ENCODE data around the gene SGMS2. TPM values are rescaled to one million over a fixed set of nuclear protein-coding genes. Genes with fewer than 3 reads are reported as not detected.

Gene SGMS2
- total RNA-seq, 4 donors from 2014 or later, result 46.5 to 224 (median 120) TPM

DNA sequence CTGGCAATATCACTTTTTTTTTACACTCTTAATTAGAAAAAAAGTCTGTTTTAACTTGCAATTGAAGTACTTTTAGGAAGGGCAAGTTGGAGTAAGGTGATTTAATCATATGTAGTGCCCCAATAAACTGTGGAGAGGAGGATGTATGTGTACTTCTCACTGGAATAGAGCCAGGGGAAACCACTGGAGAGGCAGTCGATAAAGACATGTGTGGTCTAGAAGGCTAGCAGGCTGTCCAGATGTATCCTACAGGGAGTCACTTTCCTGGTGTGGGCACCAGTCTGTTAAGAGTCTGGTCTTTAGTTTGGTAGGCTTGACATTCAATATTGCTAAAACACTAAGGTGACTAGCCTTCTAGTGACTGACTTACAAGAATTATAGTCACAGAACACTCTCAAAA, 9.6 kb upstream of the SGMS2 start:
- Histone ChIP-seq H3K4me3 (replicated peaks in 1 of 3) (no peak overlapping the region), H3K9me3 (no peaks in the 10 kb centered on the region), H3K27me3 (no peaks in the 10 kb centered on the region), H3K36me3 (no peaks in the 10 kb centered on the region), H3K4me1 (peaks cover 0 to 9% of the 10 kb centered on the region in 2 donors), H3K27ac (no peak overlapping the region)
- no peak for TF ChIP-seq POLR2A (IDR thresholded peaks at IDR 0.05)
- no peak for TF ChIP-seq CTCF (IDR thresholded peaks at IDR 0.05)
- no peak for DNase-seq
- intact Hi-C loops (cut with DNase I), result no loop called here
- WGBS, 2 donors, result 27 to 36% methylated on average over 1 of the region's 1 CpG

- Histone ChIP-seq H3K9me3 (no peaks in the 10 kb centered on the region), H3K36me3 (no peaks in the 10 kb centered on the region), H3K27ac (no peak overlapping the region), H3K4me1 (peaks cover 0 to 9% of the 10 kb centered on the region in 2 donors), H3K4me3 (replicated peaks in 1 of 3) (no peak overlapping the region), H3K27me3 (no peaks in the 10 kb centered on the region)
- 45 to 49% methylated on average over 3 of the region's 3 CpGs for WGBS, 2 donors
- DNase-seq, result peak; percentile 14 to 25
- TF ChIP-seq POLR2A (IDR thresholded peaks at IDR 0.05), result no peak
- no peak for TF ChIP-seq CTCF (IDR thresholded peaks at IDR 0.05)
- intact Hi-C loops (cut with DNase I), result no loop called here
These were observed 6.3 kb upstream of the SGMS2 start for GRCh38 chr4:107818301-107818910.

GRCh38 chr4:107823870-107824349, 822 bp upstream of the SGMS2 start:
- Histone ChIP-seq H3K36me3 (no peaks in the 10 kb centered on the region), H3K27me3 (no peaks in the 10 kb centered on the region), H3K4me3 (replicated peaks in 1 of 3) (peak overlapping the region; percentile 15 to 70 (median 45)), H3K27ac (peak overlapping the region; percentile 94 to 96 (median 96)), H3K9me3 (no peaks in the 10 kb centered on the region), H3K4me1 (peaks cover 12 to 24% of the 10 kb centered on the region in 2 donors)
- 27 to 33% methylated on average over 11 of the region's 11 CpGs for WGBS, 2 donors
- DNase-seq, result no peak
- TF ChIP-seq POLR2A (IDR thresholded peaks at IDR 0.05) (no peak), CTCF (IDR thresholded peaks at IDR 0.05) (no peak)
- intact Hi-C loops (cut with DNase I), result loop anchor here (10.0 kb wide), 1 partner anchor 71 kb away; no protein-coding TSS in a partner anchor

DNA sequence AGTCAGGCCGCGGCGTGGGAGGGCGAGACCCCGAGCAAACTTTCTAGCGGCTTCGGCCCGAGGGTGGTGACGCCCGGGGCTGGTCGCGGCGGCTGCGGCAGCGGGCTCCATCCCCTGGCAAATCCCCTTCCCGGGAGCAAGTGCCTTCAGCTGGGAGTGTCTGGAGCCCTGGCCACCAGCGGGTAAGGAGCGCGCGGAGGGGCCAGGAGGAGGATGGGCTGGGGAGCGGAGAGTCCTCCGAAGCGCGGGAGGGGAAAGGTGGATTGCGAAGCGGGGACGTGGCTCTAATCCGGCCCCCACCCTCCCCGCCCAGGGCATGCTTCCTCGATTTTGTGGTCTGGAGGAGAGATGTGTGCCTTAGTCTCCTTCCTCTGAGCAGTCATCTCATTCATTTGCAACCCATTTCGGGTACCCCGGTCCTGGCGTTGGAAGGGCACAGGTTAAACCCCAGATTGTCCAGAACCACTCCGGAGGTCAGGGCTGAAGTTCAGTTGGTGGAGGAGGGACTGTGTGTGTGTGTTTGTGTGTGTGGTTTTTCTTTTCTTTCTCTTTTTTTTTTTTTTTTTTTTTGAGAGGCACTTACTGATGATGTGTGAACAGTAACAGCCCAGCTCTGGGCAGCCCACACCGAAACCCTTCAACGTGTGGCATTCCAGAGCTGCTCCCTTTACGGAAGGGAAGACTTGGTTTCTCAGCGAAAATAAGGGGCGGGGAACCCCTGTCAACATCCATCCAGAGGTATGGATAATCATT, 516 bp downstream of the SGMS2 start:
- intact Hi-C loops (cut with DNase I), result loop anchor here (10.0 kb wide), 1 partner anchor 70 kb away; no protein-coding TSS in a partner anchor
- Histone ChIP-seq H3K36me3 (no peaks in the 10 kb centered on the region), H3K27me3 (no peaks in the 10 kb centered on the region), H3K4me1 (peaks cover 12 to 24% of the 10 kb centered on the region in 2 donors), H3K27ac (peak overlapping the region; percentile 94 to 96 (median 96)), H3K9me3 (no peaks in the 10 kb centered on the region), H3K4me3 (replicated peaks in 1 of 3) (peak overlapping the region; percentile 27 to 70 (median 64))
- peak; percentile 82 to 87 for DNase-seq
- TF ChIP-seq POLR2A (IDR thresholded peaks at IDR 0.05) (peak in 1 of 2 donors; percentile 49), CTCF (IDR thresholded peaks at IDR 0.05) (no peak)
- 2 to 3% methylated on average over 23 to 28 of the region's 39 CpGs for WGBS, 2 donors
